Measurements from ENCODE around the gene NME8. TPM values are rescaled to one million over a fixed set of nuclear protein-coding genes. Genes with fewer than 3 reads are reported as not detected.

NME8 gene
- total RNA-seq, 1 experiment from 2014 or later = not detected

- no peak overlapping the region for H3K4me3 ChIP-seq (replicated peaks in 1 of 2; ENCODE audit: low read depth in 1 of 2, low read length in 2 of 2)
- ChIA-PET CTCF (no interaction called here), POLR2A (no interaction called here), RAD21 (ENCODE audit: low non-redundant PET in 1 of 2, low total read pairs in 2 of 2, uncharacterized antibody in 2 of 2, unreplicated experiment in 2 of 2) (no interaction called here)
- no peak for ATAC-seq
- H3K27ac ChIP-seq (ENCODE audit: low read depth, low read length) = no peak overlapping the region
- H3K79me2 ChIP-seq (ENCODE audit: insufficient read depth, low read length) = no peaks in the 10 kb centered on the region
- H2AFZ ChIP-seq (ENCODE audit: low read depth, low read length, poor library complexity, severe bottlenecking) = no peak overlapping the region
- no peak overlapping the region for H3K9ac ChIP-seq (ENCODE audit: low read length)
- BruUV-seq (replicated peaks) = no TSS peak
- no peaks in the 10 kb centered on the region for H3K36me3 ChIP-seq (ENCODE audit: control insufficient read depth in 1 of 2, insufficient read depth in 2 of 2, low read length in 2 of 2)
- no peaks in the 10 kb centered on the region; a peak in 1 of 4 replicates for H3K9me3 ChIP-seq (ENCODE audit: control insufficient read depth in 1 of 2, insufficient read depth in 1 of 2, low read depth in 1 of 2, low read length in 2 of 2)
- H4K20me1 ChIP-seq (ENCODE audit: insufficient read depth) = no peaks in the 10 kb centered on the region
- intact Hi-C loops (cut with micrococcal nuclease) = no loop called here
- 0 out of 2 replicates have a peak, but pooled peaks cover 7% of the 10 kb centered on the region for H3K27me3 ChIP-seq (ENCODE audit: insufficient read depth, low read length)
- no peak for TF ChIP-seq SP1 (IDR thresholded peaks at IDR 0.05; ENCODE audit: low read depth)
- TF ChIP-seq, protein P1, sequence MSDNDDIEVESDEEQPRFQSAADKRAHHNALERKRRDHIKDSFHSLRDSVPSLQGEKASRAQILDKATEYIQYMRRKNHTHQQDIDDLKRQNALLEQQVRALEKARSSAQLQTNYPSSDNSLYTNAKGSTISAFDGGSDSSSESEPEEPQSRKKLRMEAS (IDR thresholded peaks at IDR 0.05) = no peak
- TF ChIP-seq RAD21 (IDR thresholded peaks at IDR 0.05; ENCODE audit: low read depth) = no peak
- TF ChIP-seq EZH2 (IDR thresholded peaks at IDR 0.05) = no peak
- H3K9me2 ChIP-seq (ENCODE audit: insufficient read depth) = no peaks in the 10 kb centered on the region
- no peak overlapping the region for H3K4me2 ChIP-seq (ENCODE audit: low read length)
- no peaks in the 10 kb centered on the region for H3K4me1 ChIP-seq (ENCODE audit: control insufficient read depth in 1 of 2, insufficient read depth in 2 of 2, low read length in 2 of 2)
- DNase-seq (ENCODE audit: low read depth, low spot score) = no peak
Observed at GRCh38 chr7:37817996-37818720, 30.2 kb upstream of the NME8 start.

DNA sequence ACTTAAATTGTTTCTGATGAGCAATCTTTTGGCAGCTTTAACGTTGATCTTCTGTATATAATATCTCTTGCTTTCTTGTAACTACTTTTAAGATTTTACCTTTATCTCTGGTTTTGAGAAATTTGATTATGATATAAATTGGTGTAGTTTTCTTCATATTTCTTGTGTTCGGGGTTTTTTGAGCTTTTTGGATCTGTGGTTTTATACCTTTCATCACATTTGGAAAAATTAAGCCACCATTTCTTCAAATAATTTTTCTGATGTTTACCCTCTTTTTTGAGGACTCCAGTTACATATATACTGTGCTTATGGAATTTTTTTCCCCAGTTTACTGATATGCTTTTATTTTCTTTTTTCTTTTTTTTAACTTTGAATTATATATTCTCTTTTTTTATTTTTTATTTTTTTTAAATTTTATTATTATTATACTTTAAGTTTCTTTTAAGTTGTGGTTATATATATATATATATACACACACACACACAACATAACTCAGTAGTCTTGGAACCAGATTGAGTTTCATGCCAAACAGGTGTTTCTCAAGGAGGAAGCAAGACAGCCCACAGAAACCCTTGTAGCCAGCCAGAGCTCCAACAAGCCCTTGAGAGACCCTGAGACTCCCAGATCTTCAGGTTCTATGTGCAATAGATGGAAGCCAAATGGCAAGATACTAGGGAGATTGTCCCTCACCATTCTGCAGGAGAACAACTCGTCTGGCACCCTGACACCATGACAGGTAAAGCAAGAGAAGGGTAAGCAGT, 27.5 kb upstream of the NME8 start:
- Histone ChIP-seq H3K27me3 (ENCODE audit: insufficient read depth, low read length) (0 out of 2 replicates have a peak, but pooled peaks cover 7% of the 10 kb centered on the region), H3K27ac (ENCODE audit: low read depth, low read length) (no peak overlapping the region), H3K9me3 (ENCODE audit: control insufficient read depth in 1 of 2, insufficient read depth in 1 of 2, low read depth in 1 of 2, low read length in 2 of 2) (no peaks in the 10 kb centered on the region; a peak in 1 of 4 replicates), H3K36me3 (ENCODE audit: control insufficient read depth in 1 of 2, insufficient read depth in 2 of 2, low read length in 2 of 2) (no peaks in the 10 kb centered on the region), H3K79me2 (ENCODE audit: insufficient read depth, low read length) (no peaks in the 10 kb centered on the region), H3K9me2 (ENCODE audit: insufficient read depth) (no peaks in the 10 kb centered on the region), H3K9ac (ENCODE audit: low read length) (no peak overlapping the region), H4K20me1 (ENCODE audit: insufficient read depth) (no peaks in the 10 kb centered on the region), H2AFZ (ENCODE audit: low read depth, low read length, poor library complexity, severe bottlenecking) (no peak overlapping the region), H3K4me1 (ENCODE audit: control insufficient read depth in 1 of 2, insufficient read depth in 2 of 2, low read length in 2 of 2) (no peaks in the 10 kb centered on the region), H3K4me2 (ENCODE audit: low read length) (no peak overlapping the region), H3K4me3 (replicated peaks in 1 of 2; ENCODE audit: low read depth in 1 of 2, low read length in 2 of 2) (no peak overlapping the region)
- ChIA-PET POLR2A (no interaction called here), RAD21 (ENCODE audit: low non-redundant PET in 1 of 2, low total read pairs in 2 of 2, uncharacterized antibody in 2 of 2, unreplicated experiment in 2 of 2) (no interaction called here), CTCF (no interaction called here)
- DNase-seq (ENCODE audit: low read depth, low spot score) (no peak), ATAC-seq (no peak)
- no TSS peak for BruUV-seq (replicated peaks)
- TF ChIP-seq ELF1 (IDR thresholded peaks at IDR 0.05; ENCODE audit: borderline replicate concordance, low read depth) = no peak
- TF ChIP-seq SRF (IDR thresholded peaks at IDR 0.05; ENCODE audit: low read depth) = no peak
- no peak for TF ChIP-seq EGR1 (IDR thresholded peaks at IDR 0.05; ENCODE audit: low read depth)
- no peak for TF ChIP-seq FOSL1 (IDR thresholded peaks at IDR 0.05; ENCODE audit: low read depth)
- no peak for TF ChIP-seq RAD21 (IDR thresholded peaks at IDR 0.05; ENCODE audit: low read depth)
- no peak for TF ChIP-seq EZH2 (IDR thresholded peaks at IDR 0.05)
- intact Hi-C loops (cut with micrococcal nuclease) = no loop called here
